Left lung (tissue), 10 donors: ENCODE measurements around the gene FAM120B. TPM values are rescaled to one million over a fixed set of nuclear protein-coding genes. Genes with fewer than 3 reads are reported as not detected.

Experiments used
- ATAC-seq: fragments of 200-7000 bp; cut with Tn5 transposase; one replicate; pipeline ENCODE4 v1.9.1; 2020; ENCODE audit warnings: moderate library complexity
- DNase-seq, 4 donors: peaks; one replicate each; pipeline ENCODE4 v3.0.0-alpha.2; 2013 to 2020
- H3K27ac ChIP-seq, 2 donors: fragments of 200-600 bp; sonication (generic) in 1 of 2; one replicate each; pipeline versions ENCODE4 v1.5.0 to v1.8.0; 2020 to 2021
- H3K27me3 ChIP-seq, 2 donors: fragments of 200-600 bp; sonication (generic) in 1 of 2; one replicate each; pipeline versions ENCODE4 v1.5.0 to v1.8.0; 2020 to 2021
- H3K36me3 ChIP-seq, 2 donors: fragments of 200-600 bp; sonication (generic) in 1 of 2; one replicate each; pipeline versions ENCODE4 v1.5.0 to v1.8.0; 2020 to 2021
- H3K4me1 ChIP-seq, 2 donors: fragments of 200-600 bp; one replicate each; pipeline ENCODE4 v1.8.0; 2021
- H3K4me3 ChIP-seq, 2 donors: fragments of 200-600 bp; sonication (generic) in 1 of 2; one replicate each; pipeline versions ENCODE4 v1.5.0 to v1.8.0; 2020 to 2021; ENCODE audit warnings: mild to moderate bottlenecking in 1 of 2
- H3K9me3 ChIP-seq, 2 donors: fragments of 200-600 bp; sonication (generic) in 1 of 2; one replicate each; pipeline versions ENCODE4 v1.5.0 to v1.8.0; 2020 to 2021
- CTCF ChIP-seq, 2 donors: fragments of 200-600 bp; sonication (generic) in 1 of 2; IDR thresholded peaks; one replicate each; pipeline versions ENCODE4 v1.5.0 to v1.8.0; 2021; ENCODE audit warnings: antibody characterized with exemption in 2 of 2
- intact Hi-C, 2 donors: fragments of 100-400 bp; cut with DNase I; formaldehyde crosslinking; loops; one replicate each; pipeline versions ENCODE4 v1.11.2 to v1.14.2; 2022
- polyA plus RNA-seq, 6 donors: library from polyadenylated mRNA; unstranded; fragments of 120-200 nt; gene quantifications; one replicate each; pipeline ENCODE4 v1.2.1, GENCODE V29; 2013; ENCODE audit not compliant: insufficient read length in 6 of 6
- total RNA-seq, 2 donors: library from RNA; stranded (reverse); fragmentation: NEBNext Ultra II Directional; extraction: Animal tissue kit (Norgen Biotek cat#: 25700); gene quantifications; one replicate each; pipeline ENCODE4 v1.2.1, GENCODE V29; 2021
- donor health status: DM: no; HTN: yes; CAD: no.
- donor health status: DM: no; HTN: no; CAD: no.

FAM120B gene
- total and polyA plus RNA-seq, 8 donors: 26.6 to 37.7 (median 35.5) TPM

GRCh38 chr6:170274713-170275560 lies 31.6 kb upstream of the FAM120B start:
- no peak overlapping the region for H3K4me3 ChIP-seq
- no peak overlapping the region for H3K27ac ChIP-seq
- H3K9me3 ChIP-seq: no peaks in the 10 kb centered on the region
- no peak for ATAC-seq
- intact Hi-C loops: no loop called here
- no peak for TF ChIP-seq CTCF (IDR thresholded peaks at IDR 0.05)
- H3K4me1 ChIP-seq: peaks cover 0 to 25% of the 10 kb centered on the region in 2 donors
- peak in 2 of 4 donors; percentile 16 to 53 for DNase-seq
- peaks cover 0 to 28% of the 10 kb centered on the region in 2 donors for H3K27me3 ChIP-seq
- H3K36me3 ChIP-seq: no peaks in the 10 kb centered on the region

GRCh38 chr6:170276369-170277057 lies 30.0 kb upstream of the FAM120B start:
- Histone ChIP-seq H3K36me3 (no peaks in the 10 kb centered on the region), H3K4me1 (peaks cover 0 to 24% of the 10 kb centered on the region in 2 donors), H3K4me3 (no peak overlapping the region), H3K27me3 (peaks cover 0 to 28% of the 10 kb centered on the region in 2 donors), H3K27ac (no peak overlapping the region), H3K9me3 (no peaks in the 10 kb centered on the region)
- peak in 2 of 4 donors; percentile 72 to 80 for DNase-seq
- ATAC-seq: no peak
- intact Hi-C loops: no loop called here
- TF ChIP-seq CTCF (IDR thresholded peaks at IDR 0.05): no peak

- Histone ChIP-seq H3K4me1 (peaks cover 0 to 14% of the 10 kb centered on the region in 2 donors), H3K9me3 (no peaks in the 10 kb centered on the region), H3K27me3 (peaks cover 0 to 22% of the 10 kb centered on the region in 2 donors), H3K27ac (peak overlapping the region in 1 of 2 donors; percentile 10), H3K4me3 (no peak overlapping the region), H3K36me3 (peaks cover 0 to 9% of the 10 kb centered on the region in 2 donors)
- intact Hi-C loops: no loop called here
- DNase-seq (no peak), ATAC-seq (no peak)
- no peak for TF ChIP-seq CTCF (IDR thresholded peaks at IDR 0.05)
Measured at GRCh38 chr6:170277893-170278742, 28.4 kb upstream of the FAM120B start.

- ATAC-seq (no peak), DNase-seq (peak in 1 of 4 donors; percentile 6)
- Histone ChIP-seq H3K4me1 (peaks cover 0 to 14% of the 10 kb centered on the region in 2 donors), H3K27ac (peak overlapping the region in 1 of 2 donors; percentile 10), H3K4me3 (no peak overlapping the region), H3K9me3 (no peaks in the 10 kb centered on the region), H3K36me3 (peaks cover 0 to 15% of the 10 kb centered on the region in 2 donors), H3K27me3 (peaks cover 0 to 24% of the 10 kb centered on the region in 2 donors)
- intact Hi-C loops: no loop called here
- no peak for TF ChIP-seq CTCF (IDR thresholded peaks at IDR 0.05)
Measured at GRCh38 chr6:170278743-170279094, 27.8 kb upstream of the FAM120B start.
